ENCODE results near the gene KLHDC2.
"Not testable (repeated sequence)": the region's sequence is repeated elsewhere in the genome, so short reads cannot be mapped to it uniquely, and the experiment has no call there.

Gene KLHDC2, protein sequence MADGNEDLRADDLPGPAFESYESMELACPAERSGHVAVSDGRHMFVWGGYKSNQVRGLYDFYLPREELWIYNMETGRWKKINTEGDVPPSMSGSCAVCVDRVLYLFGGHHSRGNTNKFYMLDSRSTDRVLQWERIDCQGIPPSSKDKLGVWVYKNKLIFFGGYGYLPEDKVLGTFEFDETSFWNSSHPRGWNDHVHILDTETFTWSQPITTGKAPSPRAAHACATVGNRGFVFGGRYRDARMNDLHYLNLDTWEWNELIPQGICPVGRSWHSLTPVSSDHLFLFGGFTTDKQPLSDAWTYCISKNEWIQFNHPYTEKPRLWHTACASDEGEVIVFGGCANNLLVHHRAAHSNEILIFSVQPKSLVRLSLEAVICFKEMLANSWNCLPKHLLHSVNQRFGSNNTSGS

DNA sequence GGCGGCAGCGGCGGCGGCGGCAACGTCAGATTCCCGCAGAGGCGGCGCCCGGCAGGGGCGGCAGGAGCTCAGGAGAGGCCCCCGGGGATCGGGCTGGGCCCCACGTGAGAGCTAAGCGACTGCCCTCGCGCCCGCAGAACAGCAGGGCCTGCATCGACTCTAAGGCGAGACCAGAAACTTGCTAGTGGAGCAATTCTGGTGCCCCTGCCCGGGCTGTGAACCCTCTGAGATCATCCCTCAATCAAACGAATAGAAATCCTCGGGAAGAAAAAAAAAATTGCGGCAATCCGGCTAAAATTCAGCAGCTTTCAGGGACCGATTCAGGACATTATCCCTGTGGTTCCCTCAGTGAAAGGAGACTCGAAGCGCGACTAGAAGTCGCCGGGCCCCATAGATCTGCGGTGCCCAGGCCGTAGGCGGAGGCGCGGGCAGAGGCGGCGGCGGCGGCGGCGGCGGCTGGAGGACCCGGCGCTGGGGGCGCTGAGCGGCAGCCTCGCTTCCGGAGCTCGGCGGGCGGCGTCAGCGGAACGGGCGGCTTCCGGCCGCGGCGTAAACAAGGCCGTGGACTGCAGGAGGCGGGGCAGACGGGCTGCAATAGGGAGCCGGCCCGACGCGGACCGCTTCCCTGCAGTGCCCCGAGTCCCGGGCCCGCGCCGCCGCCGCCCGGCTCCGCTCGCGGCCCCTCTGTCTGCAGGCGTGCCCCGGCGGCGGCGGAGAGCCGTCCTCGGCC is at the start of gene KLHDC2:
Gene KLHDC2, plus strand, starts transcription at position 583 of the 730 bp plus-strand sequence. CDS start 316 bp downstream, outside the sequence.
- DNase-seq = peak; percentile 87

DNA sequence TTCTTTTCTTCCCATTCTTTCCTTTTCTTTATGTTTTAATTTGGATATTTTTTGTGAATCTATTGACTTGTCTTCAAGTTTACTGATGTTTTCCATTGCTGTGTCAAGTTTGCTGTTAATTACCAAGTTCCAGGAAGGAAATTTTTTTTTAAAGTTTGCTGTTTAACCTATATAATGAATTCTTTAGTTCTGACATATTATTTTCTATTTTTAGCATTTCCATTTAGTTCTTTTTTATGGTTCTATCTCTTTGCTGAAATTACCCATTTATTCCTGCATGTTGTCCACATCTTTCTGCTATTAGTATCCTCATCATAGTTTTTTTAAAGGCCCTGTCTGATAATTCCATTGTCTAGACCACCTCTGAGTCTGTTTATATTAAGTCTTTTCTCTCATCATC is 47.2 kb upstream of the KLHDC2 start:
- DNase-seq = no peak

DNA sequence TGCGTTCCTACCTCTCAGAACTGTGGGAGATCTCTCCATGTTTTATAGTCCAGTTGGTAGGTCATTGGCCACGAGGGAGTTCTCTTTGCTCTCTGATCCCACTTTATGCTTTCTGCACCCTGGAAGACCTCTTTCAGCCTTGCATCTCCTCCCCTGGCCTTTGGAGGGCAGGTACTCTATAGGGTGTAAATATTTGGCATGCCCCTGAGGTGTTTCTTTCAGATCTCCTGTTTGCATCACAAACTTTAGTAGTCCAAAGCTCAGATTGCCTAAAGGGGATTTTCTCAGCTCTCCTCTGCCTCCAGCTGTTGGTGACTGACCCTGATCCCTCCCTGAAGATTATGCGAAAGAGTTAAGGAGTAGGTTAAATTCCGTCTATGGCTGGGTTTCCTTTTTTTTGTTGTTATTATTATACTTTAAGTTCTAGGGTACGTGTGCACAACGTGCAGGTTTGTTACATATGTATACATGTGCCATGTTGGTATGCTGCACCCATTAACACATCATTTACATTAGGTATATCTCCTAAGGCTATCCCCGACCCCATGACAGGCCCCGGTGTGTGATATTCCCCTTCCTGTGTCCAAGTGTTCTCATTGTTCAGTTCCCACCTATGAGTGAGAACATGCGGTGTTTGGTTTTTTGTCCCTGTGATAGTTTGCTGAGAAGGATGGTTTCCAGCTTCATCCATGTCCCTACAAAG is 46.1 kb upstream of the KLHDC2 start:
- DNase-seq = not testable (repeated sequence)

DNA sequence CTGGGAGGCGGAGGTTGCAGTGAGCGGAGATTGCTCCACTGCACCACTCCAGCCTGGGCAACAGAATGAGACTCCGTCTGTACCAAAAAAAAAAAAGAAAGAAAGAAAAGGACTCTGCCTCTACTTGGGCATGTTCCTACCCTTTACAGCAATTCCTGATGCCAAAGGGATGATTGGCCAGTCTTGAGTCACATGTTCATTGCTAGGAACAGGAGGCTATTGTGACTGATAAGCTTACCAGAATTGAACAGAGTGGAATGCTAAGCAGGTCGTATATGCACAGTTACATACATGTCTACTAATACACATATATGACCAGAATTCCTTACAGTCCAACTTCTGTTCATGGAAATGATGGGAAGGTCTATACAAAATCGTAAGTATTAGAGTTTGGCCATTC is 40.8 kb upstream of the KLHDC2 start:
- no peak for DNase-seq

DNA sequence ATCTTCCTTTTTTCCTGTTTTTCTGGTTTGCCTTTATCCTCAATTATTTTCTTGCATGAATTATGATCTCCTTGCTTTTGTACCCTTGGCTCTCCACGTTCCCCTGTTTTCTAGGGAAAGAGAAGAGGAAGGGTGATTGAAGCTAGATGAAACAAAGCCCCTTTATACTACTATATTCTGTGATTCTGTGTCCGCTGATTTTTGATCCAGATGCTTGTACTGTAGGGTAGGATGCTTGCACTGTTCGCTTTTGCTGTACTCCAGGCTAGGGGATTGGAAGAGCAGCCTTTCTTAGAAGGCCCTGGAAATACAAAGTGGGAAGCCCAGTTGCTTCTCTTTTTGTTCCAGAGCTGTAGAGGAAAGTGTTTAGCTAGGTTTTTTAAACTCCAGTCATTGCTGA is 35.1 kb upstream of the KLHDC2 start:
- no peak for DNase-seq

DNA sequence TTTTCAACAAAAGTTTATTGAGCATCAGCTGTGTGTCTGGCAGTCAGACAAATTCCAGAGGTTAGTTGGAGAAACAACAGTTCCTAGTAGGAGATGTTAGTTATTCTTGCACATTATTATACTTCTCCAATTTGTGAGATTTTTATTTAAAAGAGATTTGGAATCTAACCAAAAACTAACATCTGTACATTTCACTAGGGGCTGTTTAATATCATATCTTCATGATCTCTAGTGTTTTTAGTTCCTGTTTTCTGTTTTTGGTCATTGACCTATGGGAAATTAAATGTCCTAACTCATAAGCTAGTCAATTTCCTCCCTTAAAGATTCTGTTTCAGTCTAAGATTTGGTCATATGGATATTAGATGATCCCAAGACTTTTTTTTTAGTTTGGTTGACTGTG is 34.1 kb upstream of the KLHDC2 start:
- DNase-seq = no peak

DNA sequence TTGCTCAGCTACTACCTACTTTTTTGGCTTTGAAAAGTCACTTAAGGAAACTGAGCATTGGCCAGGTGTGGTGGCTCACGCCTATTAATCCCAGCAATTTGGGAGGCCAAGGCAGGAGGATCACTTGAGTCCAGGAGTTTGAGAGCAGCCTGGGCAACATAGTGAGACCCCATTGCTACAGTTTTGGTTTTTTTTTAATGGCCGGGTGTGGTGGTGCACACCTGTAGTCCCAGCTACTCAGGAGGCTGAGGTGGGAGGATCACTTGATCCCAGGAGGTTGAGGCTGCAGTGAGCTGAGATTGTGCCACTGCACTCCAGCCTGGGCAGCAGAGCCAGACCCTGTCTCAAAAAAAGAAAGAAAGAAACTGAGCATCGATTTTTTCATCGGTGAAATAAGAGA is 32.3 kb upstream of the KLHDC2 start:
- DNase-seq = not testable (repeated sequence)

DNA sequence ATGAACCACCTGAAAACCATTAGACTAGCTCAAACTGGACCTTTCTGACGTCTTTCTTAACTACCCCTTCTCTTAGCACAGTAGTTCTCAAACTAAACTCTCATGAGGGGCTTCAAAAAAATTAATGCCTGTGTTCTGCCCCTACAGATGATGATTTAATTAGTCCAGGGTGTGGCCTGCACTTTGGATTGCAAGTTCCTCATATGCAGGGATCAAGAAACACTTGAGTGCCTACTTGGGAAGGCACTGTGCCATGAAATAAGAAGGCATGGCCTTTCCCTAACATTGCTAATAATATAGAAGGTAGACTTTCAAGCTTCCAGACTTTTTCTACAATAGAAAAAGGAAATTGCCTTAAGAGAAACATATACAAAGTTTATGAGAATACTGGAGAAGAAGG is 22.8 kb upstream of the KLHDC2 start:
- no peak for DNase-seq

DNA sequence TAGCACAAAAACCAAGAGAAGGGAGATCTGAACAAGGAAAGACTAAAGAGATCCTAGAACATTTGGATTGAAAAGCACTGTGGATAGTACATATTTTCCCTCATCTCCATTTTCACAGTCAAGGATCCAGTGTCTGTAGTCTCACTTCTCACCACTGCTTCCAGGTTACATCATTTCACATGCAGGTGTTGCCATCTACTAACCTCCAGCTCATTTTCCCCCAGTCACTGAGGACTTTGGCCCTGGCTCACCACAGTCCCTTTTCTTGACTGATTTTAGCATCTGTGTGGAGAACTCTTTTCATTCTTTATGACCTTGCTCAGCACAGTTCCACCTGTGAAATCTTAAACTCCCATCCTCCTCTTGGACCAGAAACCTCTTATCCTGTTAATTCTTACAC is 21.5 kb upstream of the KLHDC2 start:
- not testable (repeated sequence) for DNase-seq

DNA sequence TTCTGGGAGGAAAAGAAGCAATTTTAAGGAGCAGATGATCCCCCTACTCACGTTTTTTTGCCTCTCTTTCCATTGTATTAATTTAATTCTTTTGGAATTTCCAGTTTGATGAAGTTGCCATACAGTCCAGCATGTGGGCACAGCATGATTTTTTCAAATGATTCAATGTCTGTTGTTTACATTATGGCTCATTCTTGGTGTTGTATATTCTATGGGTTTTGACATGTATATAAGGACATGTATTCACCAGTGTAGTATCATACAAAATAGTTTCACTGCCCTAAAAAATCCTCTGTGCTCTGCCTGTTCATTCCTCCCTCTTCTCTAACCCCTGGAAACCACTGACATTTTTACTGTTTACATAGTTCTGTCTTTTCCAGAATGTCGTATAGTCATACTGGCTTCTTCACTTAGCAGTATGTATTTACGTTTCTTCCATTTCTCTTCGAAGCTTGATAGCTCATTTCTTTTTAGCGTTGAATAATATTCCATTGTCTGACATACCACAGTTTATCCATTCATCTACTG is 13.3 kb upstream of the KLHDC2 start:
- no peak for DNase-seq

DNA sequence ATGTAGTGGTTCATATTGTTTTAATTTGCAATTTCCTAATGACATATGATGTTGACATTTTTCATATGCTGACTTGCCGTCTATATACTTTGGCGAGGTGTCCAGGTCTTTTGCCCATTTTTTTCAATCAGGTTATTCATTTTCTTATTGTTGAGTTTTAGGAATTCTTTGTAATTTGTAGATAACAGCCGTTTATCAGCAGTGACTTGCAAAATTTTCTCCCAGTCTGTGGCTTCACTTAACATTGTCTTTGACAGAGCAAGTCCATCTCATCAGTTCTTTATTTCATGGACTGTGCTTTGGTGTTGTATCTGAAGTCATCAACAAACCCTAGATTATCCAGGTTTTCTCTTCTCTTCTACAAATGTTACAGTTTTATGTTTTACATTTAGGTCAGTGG is 12.6 kb upstream of the KLHDC2 start:
- DNase-seq = no peak

DNA sequence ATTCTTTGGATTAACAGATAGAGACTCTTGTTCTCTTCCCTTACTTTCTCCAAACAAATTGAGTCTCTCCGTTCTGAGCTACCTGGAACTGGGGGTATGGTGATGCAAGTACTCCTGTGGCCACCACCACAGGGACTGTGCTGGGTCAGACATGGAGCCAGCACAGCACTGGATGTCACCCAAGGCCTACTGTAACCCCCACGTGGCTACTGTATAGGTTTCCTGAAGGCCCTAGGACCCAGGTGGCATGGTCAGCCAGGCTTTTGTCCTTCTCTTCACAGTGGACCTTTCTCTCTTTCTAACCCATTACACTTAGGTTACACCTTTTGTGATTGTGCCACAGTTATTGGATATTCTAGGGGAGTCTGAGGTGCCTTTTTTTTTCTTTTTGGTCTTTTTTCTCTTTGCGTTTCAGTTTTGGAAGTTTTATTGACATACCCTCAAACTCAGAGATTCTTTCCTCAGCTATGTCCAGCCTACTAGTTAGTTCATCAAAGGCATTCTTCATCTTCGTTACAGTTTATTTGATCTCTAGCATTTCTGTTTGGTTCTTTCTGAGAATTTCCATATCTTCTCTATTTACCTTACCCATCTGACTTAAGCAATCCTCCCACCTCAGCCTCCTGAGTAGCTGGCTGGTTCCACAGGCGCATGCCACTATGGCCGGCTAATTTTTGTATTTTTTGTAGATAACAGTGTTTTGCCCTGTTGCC is 6.0 kb upstream of the KLHDC2 start:
- no peak for DNase-seq

DNA sequence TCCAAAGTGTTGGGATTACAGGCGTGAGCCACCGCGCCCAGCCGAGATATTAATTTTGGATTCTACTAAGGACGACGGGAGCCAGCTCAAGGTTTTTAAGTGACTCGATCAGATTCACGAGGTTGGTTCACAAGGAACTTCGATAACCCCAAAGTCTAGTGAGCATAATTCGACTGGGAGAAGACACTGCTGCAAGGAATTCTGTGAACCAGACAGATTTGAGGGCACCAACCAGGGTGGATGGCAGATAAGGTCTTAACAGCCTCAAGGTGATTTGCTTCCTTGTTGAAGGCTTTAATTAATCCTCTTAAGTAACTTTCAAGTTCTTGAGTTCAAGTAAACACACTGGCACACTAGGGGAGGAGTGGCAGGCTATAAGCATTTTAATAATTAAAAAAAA is 1.1 kb upstream of the KLHDC2 start:
- peak; percentile 6 for DNase-seq

DNA sequence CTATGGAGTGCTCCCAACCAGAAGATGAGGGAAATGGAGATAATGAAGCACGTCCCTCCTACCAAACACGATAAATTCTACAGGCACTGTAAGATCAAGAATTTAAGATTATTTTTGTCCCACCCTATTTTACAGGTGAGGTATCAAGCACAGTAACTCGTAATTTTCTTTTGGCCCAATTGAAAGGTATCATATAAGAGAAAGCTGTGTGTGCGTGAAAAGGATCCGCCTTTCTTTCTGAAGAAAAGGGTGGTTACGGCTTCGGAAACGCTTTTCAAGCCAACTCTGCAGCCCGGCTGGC is 733 bp upstream of the KLHDC2 start:
- no peak for DNase-seq

DNA sequence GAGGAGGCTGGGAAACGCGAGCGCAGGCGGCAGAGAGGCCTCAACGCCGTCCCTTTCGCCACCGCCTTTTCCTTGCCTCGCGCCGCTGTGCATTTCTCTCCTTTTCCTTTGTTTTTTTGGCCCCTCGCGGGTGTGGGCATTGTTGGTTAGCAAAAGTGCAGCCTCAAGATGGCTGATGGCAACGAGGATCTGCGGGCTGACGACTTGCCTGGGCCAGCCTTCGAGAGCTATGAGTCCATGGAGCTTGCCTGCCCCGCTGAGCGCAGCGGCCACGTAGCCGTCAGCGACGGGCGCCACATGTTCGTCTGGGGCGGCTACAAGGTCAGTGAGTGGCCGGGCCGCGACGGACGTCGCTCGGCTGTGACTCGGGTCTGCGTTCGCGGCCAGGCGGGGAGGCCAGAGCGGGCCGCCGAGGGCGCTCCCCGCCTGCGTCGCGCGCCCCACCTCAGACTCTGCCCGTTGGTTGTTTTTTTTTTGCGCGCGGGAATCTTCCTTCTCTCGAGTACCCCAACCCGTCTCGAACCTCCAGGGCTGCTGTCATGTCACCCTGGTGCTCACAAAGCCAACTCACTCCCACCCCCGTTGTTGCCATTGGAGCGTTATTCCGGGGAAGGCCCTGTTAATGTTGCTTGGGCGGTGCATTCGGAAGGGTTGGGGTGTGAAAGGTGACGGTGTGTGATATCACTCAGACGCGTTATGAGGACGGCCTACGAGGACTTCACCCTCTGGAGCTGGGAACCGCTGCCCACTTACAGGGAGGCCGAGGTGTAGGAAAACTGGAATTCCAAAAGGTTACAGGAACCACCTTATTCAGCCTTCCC is 558 bp downstream of the KLHDC2 start:
- peak; percentile 69 for DNase-seq

DNA sequence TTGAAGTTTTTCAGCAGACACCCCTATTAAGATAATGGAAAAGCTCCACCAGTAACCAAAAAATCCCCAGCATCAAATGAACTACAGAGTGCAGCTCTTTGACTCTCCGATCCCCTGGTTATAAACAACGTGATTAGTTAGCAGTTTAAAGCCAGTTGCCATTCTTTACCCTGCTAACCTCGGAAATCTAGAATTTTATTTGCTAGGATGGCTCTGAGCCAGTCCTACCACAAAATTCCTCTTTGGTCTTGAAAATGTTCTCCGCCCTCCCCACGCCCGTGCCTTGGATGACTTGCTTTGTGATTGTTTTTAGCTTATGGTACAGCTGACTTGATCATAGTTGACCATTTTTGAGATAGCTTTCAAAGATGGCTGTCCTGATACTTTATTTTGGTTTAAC is 1.2 kb downstream of the KLHDC2 start:
- DNase-seq = peak; percentile 63

DNA sequence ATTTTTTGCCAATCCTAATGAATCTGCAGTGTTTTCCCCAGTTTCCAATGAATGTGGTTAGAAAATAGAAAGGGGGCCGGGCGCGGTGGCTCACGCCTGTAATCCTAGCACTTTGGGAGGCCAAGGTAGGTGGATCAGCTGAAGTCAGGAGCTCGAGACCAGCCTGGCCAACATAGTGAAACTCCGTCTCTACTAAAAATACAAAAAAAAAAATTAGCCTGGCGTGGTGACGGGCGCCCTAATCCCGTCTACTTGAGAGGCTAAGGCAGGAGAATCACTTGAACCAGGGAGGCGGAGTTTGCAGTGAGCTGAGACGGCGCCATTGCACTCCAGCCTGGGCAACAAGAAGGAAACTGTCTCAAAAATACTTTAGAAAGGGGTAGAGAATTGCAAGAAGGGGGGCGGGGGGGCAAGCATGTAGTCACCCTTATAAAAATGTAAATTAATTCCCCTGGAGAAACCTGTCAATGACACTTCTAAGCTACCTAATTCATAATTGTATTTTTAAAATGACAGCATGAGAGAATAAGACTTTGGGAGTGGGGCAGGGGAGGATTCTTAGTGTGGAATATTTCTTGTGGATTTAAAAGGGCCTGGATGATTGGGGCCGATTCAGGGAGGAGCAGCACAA is 1.7 kb downstream of the KLHDC2 start:
- no peak for DNase-seq

DNA sequence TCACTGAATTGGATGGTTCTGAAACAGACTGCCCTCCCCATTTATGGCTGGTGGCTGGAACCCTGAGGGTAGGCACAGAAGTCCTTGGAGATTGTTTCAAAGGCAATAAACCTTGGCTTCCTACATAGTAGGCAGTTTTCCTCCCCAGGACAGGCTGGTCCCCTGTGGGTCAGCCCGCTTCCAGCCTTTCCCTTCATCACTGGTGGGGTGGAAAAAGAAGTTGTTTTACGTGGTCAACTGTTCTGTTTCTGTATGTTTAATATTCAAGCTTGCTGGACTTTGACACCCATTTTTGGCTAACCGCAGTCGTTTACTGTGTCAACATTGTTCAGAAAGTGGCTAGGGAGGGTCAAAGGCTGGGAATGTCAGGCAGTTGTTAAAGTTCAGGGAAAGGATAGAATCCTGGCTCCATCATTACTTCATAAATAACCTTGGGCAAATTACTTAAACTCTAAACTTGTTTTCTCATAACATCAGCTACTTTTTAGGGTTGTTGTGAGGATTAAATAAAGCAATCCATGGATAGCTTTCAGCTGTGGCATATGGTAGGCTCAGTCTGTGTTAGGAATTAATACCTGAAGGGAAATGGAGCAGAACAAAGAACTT is 2.4 kb downstream of the KLHDC2 start:
- DNase-seq = peak; percentile 38

DNA sequence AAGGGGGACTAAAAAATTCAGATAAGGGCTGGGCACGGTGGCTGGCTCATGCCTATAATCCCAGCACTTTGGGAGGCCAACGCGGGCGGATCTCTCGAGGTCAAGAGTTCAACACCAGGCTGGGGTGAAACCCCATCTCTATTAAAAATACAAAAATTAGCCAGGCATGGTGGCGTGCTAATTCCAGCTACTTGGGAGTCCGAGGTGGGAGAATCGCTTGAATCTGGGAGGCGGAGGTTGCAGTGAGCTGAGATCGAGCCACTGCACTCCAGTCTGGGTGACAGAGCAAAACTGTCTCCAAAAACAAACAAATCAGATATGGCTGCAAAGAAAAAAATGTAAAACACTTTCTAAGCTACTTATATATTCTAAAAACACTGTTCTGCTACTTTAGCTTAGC is 3.7 kb downstream of the KLHDC2 start:
- DNase-seq = not testable (repeated sequence)

DNA sequence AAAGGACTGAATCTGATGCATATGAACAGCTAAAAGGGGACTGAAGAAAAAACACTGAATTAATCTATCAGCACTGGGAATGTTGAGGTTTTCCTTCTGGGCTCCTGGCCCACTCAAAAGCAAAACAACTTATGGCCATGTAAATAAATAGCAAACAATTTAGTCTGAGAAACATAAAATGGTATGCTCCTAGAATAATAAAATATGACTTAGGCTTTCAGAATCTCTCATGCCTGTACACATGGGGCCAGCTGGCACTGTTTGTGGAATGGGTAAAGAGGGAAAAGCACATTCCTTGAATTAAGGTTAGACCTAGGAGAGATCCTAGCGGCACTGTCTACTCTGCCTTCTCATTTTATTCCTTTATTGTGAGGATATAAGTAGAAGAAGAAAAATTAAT is 6.2 kb downstream of the KLHDC2 start:
- no peak for DNase-seq

DNA sequence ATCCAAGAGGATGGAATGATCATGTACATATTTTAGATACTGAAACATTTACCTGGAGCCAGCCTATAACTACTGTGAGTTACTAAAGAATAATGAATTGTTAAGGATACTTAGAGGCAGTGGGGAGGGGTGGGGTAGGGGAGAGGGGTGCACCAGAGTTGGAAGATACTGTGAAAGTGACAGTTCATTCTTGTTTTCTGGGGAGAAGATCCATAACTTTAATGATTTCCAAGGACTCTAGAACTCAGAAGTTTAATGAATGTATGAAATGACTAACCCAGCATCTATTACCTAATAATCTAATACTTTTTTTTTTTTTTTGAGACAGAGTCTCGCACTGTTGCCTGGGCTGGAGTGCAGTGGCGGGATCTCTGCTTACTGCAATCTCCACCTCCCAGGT is 10.5 kb downstream of the KLHDC2 start:
- no peak for DNase-seq

All from EL (cell line).